ENCODE measurements around the gene COL6A1.

The COL6A1 gene

GRCh38 chr21:46006547-46007491 lies 25.2 kb downstream of the COL6A1 start:
- Histone ChIP-seq H3K27ac (ENCODE audit: low read length) (no peak overlapping the region), H3K9me3 (ENCODE audit: insufficient read depth, low read length) (no peaks in the 10 kb centered on the region), H3K4me1 (ENCODE audit: low read length) (no peaks in the 10 kb centered on the region), H3K9ac (ENCODE audit: low read length) (no peak overlapping the region), H3K4me2 (ENCODE audit: low read length) (no peak overlapping the region), H4K20me1 (ENCODE audit: insufficient read depth, low read length) (no peaks in the 10 kb centered on the region), H3K79me2 (ENCODE audit: low read length) (no peaks in the 10 kb centered on the region), H2AFZ (ENCODE audit: low read depth, low read length) (no peak overlapping the region), H3K4me3 (ENCODE audit: low read length) (no peak overlapping the region), H3K27me3 (ENCODE audit: low read depth, low read length) (no peaks in the 10 kb centered on the region), H3K36me3 (replicated peaks; ENCODE audit: low read depth, low read length) (no peaks in the 10 kb centered on the region)
- no peak for TF ChIP-seq EZH2phosphoT487 (IDR thresholded peaks at IDR 0.05; ENCODE audit: low read depth)
- TF ChIP-seq CTCF (IDR thresholded peaks at IDR 0.05; ENCODE audit: low read depth, low read length), result no peak

GRCh38 chr21:46007492-46007868 lies 25.9 kb downstream of the COL6A1 start:
- no peak overlapping the region for H2AFZ ChIP-seq (ENCODE audit: low read depth, low read length)
- no peak overlapping the region for H3K4me3 ChIP-seq (ENCODE audit: low read length)
- H4K20me1 ChIP-seq (ENCODE audit: insufficient read depth, low read length), result no peaks in the 10 kb centered on the region
- H3K9ac ChIP-seq (ENCODE audit: low read length), result no peak overlapping the region
- H3K79me2 ChIP-seq (ENCODE audit: low read length), result no peaks in the 10 kb centered on the region
- no peak overlapping the region for H3K27ac ChIP-seq (ENCODE audit: low read length)
- no peaks in the 10 kb centered on the region for H3K9me3 ChIP-seq (ENCODE audit: insufficient read depth, low read length)
- no peak overlapping the region for H3K4me2 ChIP-seq (ENCODE audit: low read length)
- H3K27me3 ChIP-seq (ENCODE audit: low read depth, low read length), result no peaks in the 10 kb centered on the region
- H3K4me1 ChIP-seq (ENCODE audit: low read length), result no peaks in the 10 kb centered on the region
- TF ChIP-seq CTCF (IDR thresholded peaks at IDR 0.05; ENCODE audit: low read depth, low read length) (no peak), EZH2phosphoT487 (IDR thresholded peaks at IDR 0.05; ENCODE audit: low read depth) (no peak)
- H3K36me3 ChIP-seq (replicated peaks; ENCODE audit: low read depth, low read length), result no peaks in the 10 kb centered on the region

- no peak overlapping the region for H3K27ac ChIP-seq (ENCODE audit: low read length)
- H3K79me2 ChIP-seq (ENCODE audit: low read length), result no peaks in the 10 kb centered on the region
- no peaks in the 10 kb centered on the region for H4K20me1 ChIP-seq (ENCODE audit: insufficient read depth, low read length)
- H3K9me3 ChIP-seq (ENCODE audit: insufficient read depth, low read length), result no peaks in the 10 kb centered on the region
- H3K27me3 ChIP-seq (ENCODE audit: low read depth, low read length), result no peaks in the 10 kb centered on the region
- H2AFZ ChIP-seq (ENCODE audit: low read depth, low read length), result no peak overlapping the region
- no peak overlapping the region for H3K9ac ChIP-seq (ENCODE audit: low read length)
- no peaks in the 10 kb centered on the region for H3K4me1 ChIP-seq (ENCODE audit: low read length)
- no peaks in the 10 kb centered on the region for H3K36me3 ChIP-seq (replicated peaks; ENCODE audit: low read depth, low read length)
- no peak overlapping the region for H3K4me2 ChIP-seq (ENCODE audit: low read length)
- H3K4me3 ChIP-seq (ENCODE audit: low read length), result no peak overlapping the region
- TF ChIP-seq CTCF (IDR thresholded peaks at IDR 0.05; ENCODE audit: low read depth, low read length) (no peak), EZH2phosphoT487 (IDR thresholded peaks at IDR 0.05; ENCODE audit: low read depth) (no peak)
These were observed 27.5 kb downstream of the COL6A1 start for GRCh38 chr21:46008893-46009621.

Data from OCI-LY3 (cell line).